SIG-M5 (cell line): ENCODE measurements around the gene HLTF.
"Not testable (repeated sequence)": the region's sequence is repeated elsewhere in the genome, so short reads cannot be mapped to it uniquely, and the experiment has no call there.

Source experiments
- DNase-seq: peaks from one replicate; lab custom pipeline; 2025; lab: John Stamatoyannopoulos, UW

Gene HLTF, protein sequence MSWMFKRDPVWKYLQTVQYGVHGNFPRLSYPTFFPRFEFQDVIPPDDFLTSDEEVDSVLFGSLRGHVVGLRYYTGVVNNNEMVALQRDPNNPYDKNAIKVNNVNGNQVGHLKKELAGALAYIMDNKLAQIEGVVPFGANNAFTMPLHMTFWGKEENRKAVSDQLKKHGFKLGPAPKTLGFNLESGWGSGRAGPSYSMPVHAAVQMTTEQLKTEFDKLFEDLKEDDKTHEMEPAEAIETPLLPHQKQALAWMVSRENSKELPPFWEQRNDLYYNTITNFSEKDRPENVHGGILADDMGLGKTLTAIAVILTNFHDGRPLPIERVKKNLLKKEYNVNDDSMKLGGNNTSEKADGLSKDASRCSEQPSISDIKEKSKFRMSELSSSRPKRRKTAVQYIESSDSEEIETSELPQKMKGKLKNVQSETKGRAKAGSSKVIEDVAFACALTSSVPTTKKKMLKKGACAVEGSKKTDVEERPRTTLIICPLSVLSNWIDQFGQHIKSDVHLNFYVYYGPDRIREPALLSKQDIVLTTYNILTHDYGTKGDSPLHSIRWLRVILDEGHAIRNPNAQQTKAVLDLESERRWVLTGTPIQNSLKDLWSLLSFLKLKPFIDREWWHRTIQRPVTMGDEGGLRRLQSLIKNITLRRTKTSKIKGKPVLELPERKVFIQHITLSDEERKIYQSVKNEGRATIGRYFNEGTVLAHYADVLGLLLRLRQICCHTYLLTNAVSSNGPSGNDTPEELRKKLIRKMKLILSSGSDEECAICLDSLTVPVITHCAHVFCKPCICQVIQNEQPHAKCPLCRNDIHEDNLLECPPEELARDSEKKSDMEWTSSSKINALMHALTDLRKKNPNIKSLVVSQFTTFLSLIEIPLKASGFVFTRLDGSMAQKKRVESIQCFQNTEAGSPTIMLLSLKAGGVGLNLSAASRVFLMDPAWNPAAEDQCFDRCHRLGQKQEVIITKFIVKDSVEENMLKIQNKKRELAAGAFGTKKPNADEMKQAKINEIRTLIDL

GRCh38 chr3:149086232-149086988 lies at the start of gene HLTF:
HLTF (minus strand) TSS chr3:149086533; CDS start chr3:149086336, 197 bp downstream.
- peak; percentile 52 for DNase-seq

- no peak for DNase-seq
Measured at GRCh38 chr3:149134575-149134974, 48.2 kb upstream of the HLTF start.

- no peak for DNase-seq
Measured at GRCh38 chr3:149131589-149131988, 45.3 kb upstream of the HLTF start.

- peak; percentile 7 for DNase-seq
Measured at GRCh38 chr3:149129326-149130205, 43.2 kb upstream of the HLTF start, which contains the start of gene HPS3. HPS3 (plus strand) TSS chr3:149129638; CDS start chr3:149129724, 86 bp downstream.

GRCh38 chr3:149128821-149129220 lies 42.5 kb upstream of the HLTF start:
- no peak for DNase-seq

DNA sequence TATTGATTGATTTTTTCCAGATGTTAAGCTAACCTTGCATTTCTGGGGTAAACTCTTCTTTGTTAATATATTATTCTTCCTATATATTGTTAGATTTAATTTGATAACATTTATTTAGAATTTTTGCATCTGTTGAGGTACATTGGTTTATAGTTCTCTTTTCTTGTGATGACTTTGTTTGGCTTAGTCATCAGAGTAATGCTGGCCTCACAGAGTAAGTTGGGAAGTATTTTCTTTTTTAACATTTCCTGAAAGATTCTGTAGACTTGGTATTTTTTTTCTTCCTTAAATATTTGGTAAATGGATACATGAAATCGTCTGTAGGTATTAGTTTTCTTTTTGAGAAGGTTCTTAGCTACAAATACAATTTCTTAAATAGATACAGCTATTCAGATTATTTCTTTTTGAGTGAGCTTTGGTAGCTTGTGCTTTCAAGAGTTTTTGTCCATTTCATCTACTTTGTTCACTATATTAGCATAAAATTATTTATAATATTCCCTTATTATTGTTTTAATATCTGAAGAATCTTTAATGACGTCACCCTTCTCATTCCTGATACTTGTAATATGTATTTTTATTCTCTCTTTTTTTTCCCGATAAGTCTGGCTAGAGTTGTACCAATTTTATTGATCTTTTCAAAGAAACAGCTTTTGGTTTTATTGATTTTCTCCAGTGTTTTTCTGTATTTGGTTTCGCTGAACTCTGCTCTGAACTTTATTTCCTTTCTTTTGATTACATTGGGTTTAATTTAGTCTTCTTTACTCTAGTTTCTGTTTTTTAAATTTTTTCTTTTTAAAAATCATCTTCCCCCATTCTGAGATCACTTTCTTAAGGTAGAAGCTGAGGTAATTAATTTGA lies 36.6 kb upstream of the HLTF start:
- no peak for DNase-seq

DNA sequence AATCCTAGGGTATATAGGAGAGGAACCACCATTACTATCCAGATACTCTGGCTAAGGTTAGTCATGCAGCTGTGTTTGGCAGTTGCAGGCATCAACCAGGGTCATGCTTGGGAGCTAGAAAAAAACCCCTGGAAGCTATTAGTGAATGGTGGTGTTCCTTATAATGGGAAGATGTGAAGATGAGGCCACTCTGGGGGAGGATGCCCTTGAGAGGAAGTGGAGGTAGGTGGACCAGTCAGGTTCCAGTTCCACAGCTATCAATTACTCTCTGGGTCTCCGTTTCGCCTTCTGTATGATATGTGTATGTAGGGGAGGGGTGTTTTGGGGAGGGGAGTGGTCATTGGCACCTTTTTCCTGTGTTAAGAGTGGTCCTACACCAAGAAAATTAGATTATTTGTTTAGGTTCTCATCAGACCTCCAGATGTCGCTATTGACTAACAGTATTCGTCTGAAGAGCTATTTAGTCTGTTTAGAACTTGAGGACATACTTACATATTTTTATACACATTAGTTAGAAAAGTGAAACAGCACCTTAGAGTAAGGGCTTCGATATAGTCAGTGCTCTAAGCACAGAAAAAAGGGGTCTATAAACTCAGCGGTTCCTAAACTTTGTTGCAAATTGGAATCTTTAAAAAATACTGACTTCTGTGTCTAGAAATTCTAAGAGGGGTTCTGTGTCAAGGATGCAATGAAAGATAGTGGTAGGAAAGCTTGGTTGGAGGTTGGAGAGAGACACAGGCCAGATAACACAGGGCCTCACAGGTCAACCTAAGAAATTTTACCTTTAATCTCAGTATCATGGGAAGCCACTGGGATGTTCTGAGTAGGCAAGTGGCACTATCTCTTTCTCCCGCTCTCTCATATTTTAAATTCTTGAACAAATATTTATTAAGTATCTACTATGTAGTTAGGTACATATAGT lies 34.0 kb upstream of the HLTF start:
- no peak for DNase-seq

DNA sequence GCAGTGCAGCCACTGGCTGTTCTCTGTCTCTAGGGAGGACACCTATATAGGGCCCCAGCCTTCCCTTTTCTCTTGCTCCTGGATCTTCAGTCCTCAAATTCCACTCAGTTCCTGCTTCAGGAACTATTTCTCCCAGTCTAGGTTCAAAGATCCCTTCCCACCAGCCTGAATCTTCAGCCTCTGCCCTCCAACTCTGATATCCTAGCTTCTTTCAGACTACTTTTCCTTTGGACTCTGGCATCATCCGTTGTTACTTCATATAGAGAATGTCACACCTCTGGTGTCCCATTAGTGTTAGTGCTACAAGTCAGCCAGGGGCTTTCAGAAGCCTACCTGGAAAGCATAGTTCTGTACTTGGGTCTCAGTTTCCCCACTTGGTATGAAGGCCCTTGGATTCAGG lies 33.1 kb upstream of the HLTF start:
- DNase-seq = no peak

DNA sequence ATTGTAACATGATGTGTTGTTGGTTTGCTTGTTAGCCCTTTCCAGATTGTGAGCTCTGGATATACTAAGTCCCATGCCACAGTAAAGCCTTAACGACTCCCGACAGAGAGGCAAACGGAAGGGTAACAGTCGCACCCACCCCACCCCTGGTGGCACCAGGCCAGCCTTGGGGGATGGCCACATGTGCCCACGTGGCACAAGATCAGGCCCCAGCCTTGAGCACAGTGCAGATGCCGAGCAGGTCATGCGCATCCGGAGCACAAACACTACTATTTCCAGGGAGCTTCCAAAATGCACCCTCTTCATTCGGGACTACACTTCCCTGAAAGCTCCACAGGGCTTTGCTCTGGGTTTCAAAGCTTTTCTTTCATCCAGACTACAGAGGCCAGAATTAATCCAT lies 32.4 kb upstream of the HLTF start:
- DNase-seq = no peak

GRCh38 chr3:149115114-149115513 lies 28.8 kb upstream of the HLTF start:
- no peak for DNase-seq

GRCh38 chr3:149114458-149114857 lies 28.1 kb upstream of the HLTF start:
- no peak for DNase-seq

DNA sequence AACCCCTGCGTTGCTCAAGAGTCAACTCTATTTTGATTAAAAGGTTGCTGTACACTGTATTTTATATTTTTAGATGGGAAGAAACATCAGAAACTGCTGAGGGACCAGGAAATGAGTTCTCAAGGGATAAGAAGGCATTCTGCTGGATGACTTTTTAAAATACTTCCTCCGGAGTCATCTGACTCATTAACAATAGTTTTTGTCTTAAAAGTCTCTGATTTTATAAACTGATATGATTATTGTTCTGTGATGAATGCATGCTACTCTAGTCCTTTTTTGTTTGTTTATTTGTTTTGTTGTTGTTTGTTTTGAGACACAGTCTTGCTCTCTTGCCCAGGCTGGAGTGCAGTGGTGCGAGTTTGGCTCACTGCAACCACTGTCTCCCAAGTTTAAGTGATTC lies 18.2 kb upstream of the HLTF start:
- DNase-seq = no peak

GRCh38 chr3:149101641-149102040 lies 15.3 kb upstream of the HLTF start:
- DNase-seq = no peak

GRCh38 chr3:149101154-149101553 lies 14.8 kb upstream of the HLTF start:
- no peak for DNase-seq

DNA sequence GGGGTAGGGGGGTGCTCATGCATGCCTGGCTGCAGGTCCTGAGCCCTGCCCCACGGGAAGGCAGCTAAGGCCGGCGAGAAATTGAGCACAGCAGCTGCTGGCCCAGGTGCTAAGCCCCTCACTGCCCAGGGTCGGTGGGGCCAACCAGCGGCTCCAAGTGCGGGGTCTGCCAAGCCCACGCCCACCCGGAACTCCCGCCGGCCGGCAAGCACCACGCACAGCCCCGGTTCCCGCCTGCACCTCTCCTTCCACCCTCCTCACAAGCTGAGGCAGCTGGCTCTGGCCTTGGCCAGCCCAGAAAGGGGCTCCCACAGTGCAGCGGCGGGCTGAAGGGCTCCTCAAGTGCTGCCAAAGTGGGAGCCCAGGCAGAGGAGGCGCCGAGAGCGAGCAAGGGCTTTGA lies 11.7 kb upstream of the HLTF start:
- DNase-seq = not testable (repeated sequence)

- DNase-seq = peak; percentile 28
Measured at GRCh38 chr3:149095487-149095886, 9.2 kb upstream of the HLTF start.

DNA sequence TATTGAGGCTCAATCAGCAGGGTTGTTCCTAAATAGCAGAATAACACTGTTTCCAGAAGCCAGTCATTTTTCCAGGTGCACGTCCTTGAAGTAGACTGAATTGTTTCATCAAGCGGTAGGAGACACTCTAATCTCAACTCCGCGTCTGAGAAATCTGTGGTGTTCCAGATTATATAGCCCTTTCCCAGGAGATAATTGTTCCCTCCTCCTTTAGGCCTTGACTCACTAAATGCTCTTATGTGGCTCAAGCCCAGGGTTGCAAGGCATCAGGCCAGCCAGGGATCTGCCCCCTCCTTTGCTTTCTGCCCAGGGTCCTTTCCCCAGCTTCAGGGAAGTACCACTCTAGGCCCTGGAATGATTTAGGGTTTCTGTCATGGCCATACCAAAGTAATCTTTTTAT lies 5.7 kb upstream of the HLTF start:
- DNase-seq = no peak

DNA sequence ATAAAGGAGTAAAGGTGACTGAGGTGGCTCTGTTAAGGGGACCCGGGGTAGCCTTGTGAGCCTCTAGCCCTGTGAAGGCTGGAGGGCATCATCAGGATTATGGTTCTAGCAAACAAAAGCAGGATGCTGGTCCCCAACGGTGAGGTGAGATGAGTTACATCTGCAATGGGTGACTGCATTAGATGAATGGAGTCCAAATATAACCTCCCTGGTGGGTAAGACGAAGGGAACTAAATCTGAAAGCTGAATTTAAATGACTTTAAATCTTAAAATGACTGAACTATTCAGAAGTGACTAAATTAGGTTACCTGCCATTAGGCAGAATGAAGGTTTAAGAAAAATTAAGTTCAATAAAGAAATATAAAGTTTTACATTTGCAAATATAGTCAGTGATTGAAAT lies 4.6 kb upstream of the HLTF start:
- no peak for DNase-seq

- DNase-seq = no peak
Measured at GRCh38 chr3:149090461-149090860, 4.1 kb upstream of the HLTF start.
